Hepatocyte (in vitro differentiated cells): ENCODE data around the gene USP14. TPM values are rescaled to one million over a fixed set of nuclear protein-coding genes. Genes with fewer than 3 reads are reported as not detected.
"Not testable (repeated sequence)": the region's sequence is repeated elsewhere in the genome, so short reads cannot be mapped to it uniquely, and the experiment has no call there.

ENCODE experiments used
- DNase-seq: peaks from one replicate; pipeline ENCODE4 v3.0.0-alpha.2; 2016; ENCODE audit warnings: low spot score
- H2AFZ ChIP-seq: fragments of 200-600 bp; sonication (generic); 2 replicates; pipeline ENCODE4 v1.6.0; 2016; ENCODE audit warnings: antibody characterized with exemption, mild to moderate bottlenecking
- H3K27ac ChIP-seq: fragments of 200-600 bp; sonication (generic); 2 replicates; pipeline ENCODE4 v1.5.1; 2016; ENCODE audit warnings: mild to moderate bottlenecking
- H3K27me3 ChIP-seq: fragments of 200-600 bp; sonication (generic); 2 replicates; pipeline ENCODE4 v1.6.1; 2016
- H3K36me3 ChIP-seq: fragments of 200-600 bp; sonication (generic); replicated peaks from 2 replicates; pipeline ENCODE4 v1.5.1; 2016; ENCODE audit warnings: low read depth; ENCODE audit not compliant: insufficient read depth
- H3K4me1 ChIP-seq: fragments of 200-600 bp; sonication (generic); 2 replicates; pipeline ENCODE4 v1.5.1; 2016; ENCODE audit warnings: mild to moderate bottlenecking, moderate library complexity; ENCODE audit not compliant: insufficient read depth
- H3K4me2 ChIP-seq: fragments of 200-600 bp; sonication (generic); 2 replicates; pipeline ENCODE4 v1.6.0; 2016
- H3K4me3 ChIP-seq: fragments of 200-600 bp; sonication (generic); 2 replicates; pipeline ENCODE4 v1.5.1; 2016; ENCODE audit warnings: mild to moderate bottlenecking
- H3K79me2 ChIP-seq: fragments of 200-600 bp; sonication (generic); 2 replicates; pipeline ENCODE4 v1.6.0; 2017; ENCODE audit warnings: mild to moderate bottlenecking
- H3K9me2 ChIP-seq: fragments of 200-600 bp; sonication (generic); replicated peaks from 2 replicates; pipeline ENCODE4 v1.6.0; 2017; ENCODE audit warnings: mild to moderate bottlenecking; ENCODE audit not compliant: insufficient read depth
- H3K9me3 ChIP-seq: fragments of 200-600 bp; sonication (generic); 2 replicates; pipeline ENCODE4 v1.5.1; 2016; ENCODE audit warnings: low read depth, mild to moderate bottlenecking
- H4K20me1 ChIP-seq: fragments of 200-600 bp; sonication (generic); 2 replicates; pipeline ENCODE4 v1.6.0; 2016; ENCODE audit warnings: mild to moderate bottlenecking; ENCODE audit not compliant: insufficient read depth, poor library complexity, severe bottlenecking
- EZH2 ChIP-seq: fragments of 200-600 bp; sonication (generic); IDR thresholded peaks from 2 replicates; pipeline ENCODE4 v1.6.1; 2016; ENCODE audit warnings: antibody characterized with exemption, mild to moderate bottlenecking, borderline replicate concordance
- EZH2phosphoT487 ChIP-seq: fragments of 200-600 bp; sonication (generic); IDR thresholded peaks from one replicate; pipeline ENCODE4 v1.6.1; 2018; ENCODE audit warnings: antibody characterized with exemption, mild to moderate bottlenecking, low read depth, moderate library complexity; ENCODE audit not compliant: unreplicated experiment, severe bottlenecking
- WGBS: methylation state at CpG from one replicate; pipeline ENCODE4 v1.1.6; 2016; ENCODE audit warnings: low lambda C conversion rate; ENCODE audit errors: missing lambda C conversion rate; 5-methylcytosine and 5-hydroxymethylcytosine counted together
- polyA plus RNA-seq: library from polyadenylated mRNA; unstranded; fragments of >200 nt; fragmentation: Nextera tagmentation; extraction: Ambion mirVana; gene quantifications from 2 replicates; pipeline ENCODE4 v1.2.1, GENCODE V29; 2016
- total RNA-seq: library from RNA; depleted of rRNA; stranded (reverse); fragments of >200 nt; gene quantifications from 2 replicates; pipeline ENCODE4 v1.2.3, GENCODE V29; 2014
- TF ChIP-seq, protein P1 (sequence below): fragments of 200-600 bp; sonication (generic); IDR thresholded peaks from 2 replicates; pipeline ENCODE4 v1.5.1; 2016; ENCODE audit warnings: antibody characterized with exemption, mild to moderate bottlenecking; ENCODE audit not compliant: poor library complexity

The USP14 gene
- total and polyA plus RNA-seq, 2 experiments from 2014 or later, result 37.5 to 47.5 TPM

DNA sequence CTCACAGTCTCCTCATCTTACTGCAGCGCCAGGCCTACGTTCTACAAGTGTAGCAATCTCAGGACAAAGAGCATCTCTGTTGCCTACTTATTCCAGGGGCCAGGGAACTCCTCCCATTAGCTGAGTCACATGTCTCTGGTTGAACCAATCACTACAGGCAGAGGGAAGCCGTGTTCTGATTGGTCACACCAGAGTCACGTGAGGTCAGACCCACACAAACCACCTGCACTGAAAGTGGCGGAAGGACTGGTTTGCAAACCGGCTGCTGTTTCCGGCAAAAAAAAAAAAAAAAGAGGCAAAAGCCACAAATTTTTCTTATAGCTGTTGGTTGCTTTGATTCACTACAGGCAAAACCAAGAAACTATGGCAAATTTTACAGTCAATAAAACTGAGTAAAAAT is 21.9 kb upstream of the USP14 start:
- Histone ChIP-seq H2AFZ (no peak overlapping the region), H3K27ac (no peak overlapping the region), H3K4me3 (no peak overlapping the region), H4K20me1 (no peaks in the 10 kb centered on the region), H3K4me2 (no peak overlapping the region), H3K36me3 (no peaks in the 10 kb centered on the region), H3K27me3 (no peaks in the 10 kb centered on the region), H3K9me2 (no peaks in the 10 kb centered on the region), H3K79me2 (no peaks in the 10 kb centered on the region), H3K4me1 (no peaks in the 10 kb centered on the region), H3K9me3 (no peaks in the 10 kb centered on the region)
- DNase-seq, result no peak
- WGBS, result 86% methylated on average over 7 of the region's 7 CpGs
- TF ChIP-seq, protein P1, sequence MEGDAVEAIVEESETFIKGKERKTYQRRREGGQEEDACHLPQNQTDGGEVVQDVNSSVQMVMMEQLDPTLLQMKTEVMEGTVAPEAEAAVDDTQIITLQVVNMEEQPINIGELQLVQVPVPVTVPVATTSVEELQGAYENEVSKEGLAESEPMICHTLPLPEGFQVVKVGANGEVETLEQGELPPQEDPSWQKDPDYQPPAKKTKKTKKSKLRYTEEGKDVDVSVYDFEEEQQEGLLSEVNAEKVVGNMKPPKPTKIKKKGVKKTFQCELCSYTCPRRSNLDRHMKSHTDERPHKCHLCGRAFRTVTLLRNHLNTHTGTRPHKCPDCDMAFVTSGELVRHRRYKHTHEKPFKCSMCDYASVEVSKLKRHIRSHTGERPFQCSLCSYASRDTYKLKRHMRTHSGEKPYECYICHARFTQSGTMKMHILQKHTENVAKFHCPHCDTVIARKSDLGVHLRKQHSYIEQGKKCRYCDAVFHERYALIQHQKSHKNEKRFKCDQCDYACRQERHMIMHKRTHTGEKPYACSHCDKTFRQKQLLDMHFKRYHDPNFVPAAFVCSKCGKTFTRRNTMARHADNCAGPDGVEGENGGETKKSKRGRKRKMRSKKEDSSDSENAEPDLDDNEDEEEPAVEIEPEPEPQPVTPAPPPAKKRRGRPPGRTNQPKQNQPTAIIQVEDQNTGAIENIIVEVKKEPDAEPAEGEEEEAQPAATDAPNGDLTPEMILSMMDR, result no peak
- TF ChIP-seq EZH2 (no peak), EZH2phosphoT487 (no peak)

DNA sequence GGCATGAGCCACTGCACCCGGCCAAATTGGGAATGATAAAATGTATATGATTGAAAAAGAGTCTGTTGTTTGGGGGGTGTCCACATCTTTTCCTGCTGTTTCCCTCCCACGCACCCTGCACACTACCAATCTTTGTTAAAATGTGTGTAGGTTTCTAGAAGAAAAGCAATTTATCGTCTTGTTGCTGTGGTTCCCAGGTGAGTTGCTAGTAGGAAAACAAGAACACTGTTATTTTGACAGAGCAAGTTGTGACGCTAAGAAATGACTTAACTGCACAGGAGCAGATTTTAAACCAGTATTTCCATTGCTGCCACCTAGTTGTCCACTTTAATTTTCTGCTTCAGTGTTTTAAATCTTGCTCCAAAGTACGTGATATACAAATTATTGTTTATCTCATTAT is 21.0 kb upstream of the USP14 start:
- DNase-seq, result no peak
- Histone ChIP-seq H3K36me3 (no peaks in the 10 kb centered on the region), H3K4me2 (no peak overlapping the region), H3K27me3 (no peaks in the 10 kb centered on the region), H3K9me2 (no peaks in the 10 kb centered on the region), H4K20me1 (no peaks in the 10 kb centered on the region), H3K4me3 (no peak overlapping the region), H3K79me2 (no peaks in the 10 kb centered on the region), H3K9me3 (no peaks in the 10 kb centered on the region), H2AFZ (no peak overlapping the region), H3K4me1 (no peaks in the 10 kb centered on the region), H3K27ac (no peak overlapping the region)
- WGBS, result 76% methylated on average over 5 of the region's 5 CpGs
- TF ChIP-seq, protein P1, result no peak
- no peak for TF ChIP-seq EZH2
- no peak for TF ChIP-seq EZH2phosphoT487

DNA sequence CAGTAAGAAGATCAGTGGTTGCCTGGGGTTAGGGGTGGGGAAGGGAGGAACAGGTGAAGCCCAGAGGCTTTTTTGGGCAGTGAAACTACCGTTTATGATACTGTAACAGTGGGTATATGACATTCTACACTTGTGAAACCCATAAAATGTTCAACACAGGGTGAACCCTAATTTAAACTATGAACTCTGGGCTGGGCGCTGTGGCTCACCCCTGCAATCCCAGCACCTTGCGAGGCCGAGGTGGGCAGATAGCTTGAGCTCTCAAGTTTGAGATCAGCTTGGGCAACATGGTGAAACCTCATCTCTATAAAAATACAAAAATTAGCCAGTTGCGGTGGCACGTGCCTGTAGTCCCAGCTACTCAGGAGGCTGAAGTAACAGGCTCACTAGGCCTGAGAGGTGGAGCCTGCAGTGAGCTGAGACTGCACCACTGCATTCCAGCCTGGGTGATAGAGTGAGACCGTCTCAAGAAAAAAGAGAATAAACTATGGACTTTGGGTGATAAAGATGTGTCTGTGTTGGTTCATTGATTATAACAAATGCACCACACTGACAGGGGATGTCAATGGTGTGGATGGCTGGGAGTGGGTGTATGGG is 17.6 kb upstream of the USP14 start:
- no peak for DNase-seq
- H3K9me3 ChIP-seq, result no peaks in the 10 kb centered on the region
- H3K79me2 ChIP-seq, result no peaks in the 10 kb centered on the region
- no peaks in the 10 kb centered on the region for H3K36me3 ChIP-seq
- no peak overlapping the region for H2AFZ ChIP-seq
- H3K27me3 ChIP-seq, result no peaks in the 10 kb centered on the region
- no peak overlapping the region for H3K27ac ChIP-seq
- no peak overlapping the region for H3K4me3 ChIP-seq
- WGBS, result 80% methylated on average over 7 of the region's 7 CpGs
- H4K20me1 ChIP-seq, result no peaks in the 10 kb centered on the region
- TF ChIP-seq EZH2phosphoT487 (no peak), EZH2 (no peak)
- TF ChIP-seq, protein P1, result no peak
- no peaks in the 10 kb centered on the region for H3K4me1 ChIP-seq
- no peak overlapping the region for H3K4me2 ChIP-seq
- no peaks in the 10 kb centered on the region for H3K9me2 ChIP-seq

- H3K9me2 ChIP-seq, H3K9me3 ChIP-seq, H3K27ac ChIP-seq, H3K79me2 ChIP-seq, H4K20me1 ChIP-seq, H3K4me2 ChIP-seq, H2AFZ ChIP-seq, H3K4me3 ChIP-seq, DNase-seq, H3K36me3 ChIP-seq, H3K4me1 ChIP-seq, H3K27me3 ChIP-seq: not testable (repeated sequence)
- WGBS, result 77% methylated on average over 7 of the region's 7 CpGs
Measured at GRCh38 chr18:142624-143296, 15.6 kb upstream of the USP14 start.
